ENCODE measurements around the gene ZNF24.
A peak's percentile ranks its signal among the peaks of the same experiment; 100 is the strongest.

ZNF24 gene

DNA sequence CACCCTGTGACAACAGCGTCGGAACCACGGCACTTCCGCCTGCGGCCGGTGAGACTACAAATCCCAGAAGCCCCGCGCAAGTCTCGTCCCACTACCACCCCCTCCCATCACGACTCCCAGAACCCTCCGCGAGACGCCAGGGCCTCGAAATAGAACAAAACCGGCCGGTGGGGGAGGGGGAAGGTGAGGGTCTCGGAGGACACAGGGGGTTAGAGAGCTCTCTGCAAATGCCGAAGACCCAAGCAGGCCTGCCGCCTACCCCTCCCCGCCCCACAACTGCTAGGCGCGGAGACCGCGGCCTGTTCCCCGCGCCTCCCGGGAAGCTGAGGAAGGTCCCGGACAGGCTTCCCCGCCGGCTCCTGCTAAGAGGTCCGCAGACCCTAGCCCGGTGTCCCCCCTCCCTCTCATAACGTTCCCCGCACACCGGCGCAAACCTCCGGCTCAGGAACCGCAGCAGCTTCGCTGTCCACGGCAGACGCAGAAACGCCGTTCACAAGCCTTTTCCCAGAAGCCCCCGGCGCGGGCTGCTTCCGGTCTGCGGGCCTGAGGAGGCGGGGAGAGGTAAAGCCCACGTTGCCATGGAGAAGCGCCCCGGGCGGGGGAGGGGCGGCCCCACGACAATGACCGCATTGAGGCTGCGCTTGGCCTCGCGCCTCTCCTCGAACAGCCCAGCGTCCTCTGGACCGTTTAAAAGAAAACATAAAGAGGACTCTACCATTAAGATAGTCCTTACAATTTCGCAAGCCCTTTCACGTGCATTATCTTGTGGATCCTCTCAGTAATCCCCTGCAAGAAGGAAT lies at the start of gene ZNF24:
TSS of gene ZNF24 (minus strand) at position 485 of the 800 bp plus-strand sequence. CDS start 3,770 bp downstream, outside the sequence.
- peak; percentile 81 to 89 for DNase-seq (ENCODE audit: low read depth in 2 of 2)

- no peak for DNase-seq (ENCODE audit: low read depth in 2 of 2)
These were observed 49.5 kb upstream of the ZNF24 start for GRCh38 chr18:35393716-35394115.

- no peak for DNase-seq (ENCODE audit: low read depth in 2 of 2)
These were observed 48.2 kb upstream of the ZNF24 start for GRCh38 chr18:35392375-35392774.

DNA sequence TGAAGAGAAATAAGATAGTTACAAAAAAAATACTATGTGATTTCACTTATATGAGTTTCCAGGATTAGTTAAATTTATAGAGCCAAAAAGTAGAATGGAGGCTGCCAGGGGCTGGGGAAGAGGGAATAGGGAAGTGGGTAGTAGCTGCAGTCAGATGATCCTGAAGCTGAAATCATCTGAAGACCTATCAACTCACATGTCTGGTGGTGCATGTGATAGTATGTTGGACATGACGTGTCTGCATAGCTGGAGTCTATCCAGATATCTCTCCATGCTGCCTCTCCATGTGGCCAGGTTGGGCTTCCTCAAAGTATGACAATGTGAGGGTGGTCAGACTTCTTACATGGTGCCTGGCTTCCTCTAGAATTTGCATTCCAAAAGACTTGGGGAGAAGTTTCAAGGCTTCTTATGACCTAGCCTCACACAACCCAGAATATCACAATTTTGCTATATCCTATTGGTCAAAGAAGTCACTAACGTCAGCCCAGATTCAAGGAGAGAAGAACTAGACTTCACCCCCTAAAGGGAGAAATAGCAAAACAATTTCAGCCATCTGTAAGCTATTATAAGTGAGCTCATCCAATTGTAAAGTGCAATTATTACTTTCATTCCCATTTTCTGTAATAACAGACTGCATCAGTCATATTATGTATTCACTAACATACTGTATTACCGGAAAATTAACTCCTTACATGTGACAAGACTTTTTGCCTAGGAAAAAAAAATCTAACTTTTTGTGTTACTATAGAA lies 46.9 kb upstream of the ZNF24 start:
- no peak for DNase-seq (ENCODE audit: low read depth in 2 of 2)

- DNase-seq (ENCODE audit: low read depth in 2 of 2): no peak
These were observed 44.9 kb upstream of the ZNF24 start for GRCh38 chr18:35389095-35389618.

- DNase-seq (ENCODE audit: low read depth in 2 of 2): no peak
These were observed 42.9 kb upstream of the ZNF24 start for GRCh38 chr18:35387152-35387571.

GRCh38 chr18:35386600-35387100 lies 42.4 kb upstream of the ZNF24 start:
- DNase-seq (ENCODE audit: low read depth in 2 of 2): peak; percentile 29 to 33

- no peak for DNase-seq (ENCODE audit: low read depth in 2 of 2)
These were observed 38.9 kb upstream of the ZNF24 start for GRCh38 chr18:35383136-35383535.

DNA sequence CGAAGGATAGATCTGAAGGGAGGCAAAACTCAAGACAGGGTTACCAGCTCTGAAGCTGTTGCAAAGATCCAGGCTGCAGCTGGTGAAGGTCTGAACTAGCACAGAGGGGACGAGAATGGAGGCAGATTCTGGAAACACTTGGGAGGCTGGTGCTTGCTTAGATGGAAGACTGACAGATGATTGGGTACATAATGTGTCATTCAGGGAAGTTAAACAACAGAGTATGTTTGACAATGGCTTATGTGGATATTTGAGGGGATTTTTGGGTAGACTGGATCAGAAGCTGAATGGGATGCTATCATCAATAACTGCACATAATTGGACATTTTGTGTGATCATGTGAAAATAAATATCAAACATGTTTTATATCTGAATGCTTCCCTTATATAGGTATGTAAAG lies 35.2 kb upstream of the ZNF24 start:
- DNase-seq (ENCODE audit: low read depth in 2 of 2): no peak

DNA sequence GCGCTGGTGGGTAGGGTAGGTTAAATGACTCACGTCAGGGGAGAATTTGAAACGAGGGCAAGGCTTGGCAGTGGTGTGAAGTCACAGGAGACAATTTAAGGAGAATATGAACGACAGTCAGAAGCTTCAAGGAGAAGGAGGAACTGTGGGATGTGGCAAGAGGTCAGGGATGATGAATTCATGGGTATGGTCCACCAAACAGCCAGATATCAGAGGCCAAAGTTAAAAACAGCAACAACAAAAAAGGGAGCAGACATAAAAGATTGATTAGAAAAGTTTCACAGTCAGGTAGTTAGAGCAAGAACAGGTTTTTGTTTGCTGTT lies 34.3 kb upstream of the ZNF24 start:
- no peak for DNase-seq (ENCODE audit: low read depth in 2 of 2)

- no peak for DNase-seq (ENCODE audit: low read depth in 2 of 2)
These were observed 33.8 kb upstream of the ZNF24 start for GRCh38 chr18:35377875-35378573.

DNA sequence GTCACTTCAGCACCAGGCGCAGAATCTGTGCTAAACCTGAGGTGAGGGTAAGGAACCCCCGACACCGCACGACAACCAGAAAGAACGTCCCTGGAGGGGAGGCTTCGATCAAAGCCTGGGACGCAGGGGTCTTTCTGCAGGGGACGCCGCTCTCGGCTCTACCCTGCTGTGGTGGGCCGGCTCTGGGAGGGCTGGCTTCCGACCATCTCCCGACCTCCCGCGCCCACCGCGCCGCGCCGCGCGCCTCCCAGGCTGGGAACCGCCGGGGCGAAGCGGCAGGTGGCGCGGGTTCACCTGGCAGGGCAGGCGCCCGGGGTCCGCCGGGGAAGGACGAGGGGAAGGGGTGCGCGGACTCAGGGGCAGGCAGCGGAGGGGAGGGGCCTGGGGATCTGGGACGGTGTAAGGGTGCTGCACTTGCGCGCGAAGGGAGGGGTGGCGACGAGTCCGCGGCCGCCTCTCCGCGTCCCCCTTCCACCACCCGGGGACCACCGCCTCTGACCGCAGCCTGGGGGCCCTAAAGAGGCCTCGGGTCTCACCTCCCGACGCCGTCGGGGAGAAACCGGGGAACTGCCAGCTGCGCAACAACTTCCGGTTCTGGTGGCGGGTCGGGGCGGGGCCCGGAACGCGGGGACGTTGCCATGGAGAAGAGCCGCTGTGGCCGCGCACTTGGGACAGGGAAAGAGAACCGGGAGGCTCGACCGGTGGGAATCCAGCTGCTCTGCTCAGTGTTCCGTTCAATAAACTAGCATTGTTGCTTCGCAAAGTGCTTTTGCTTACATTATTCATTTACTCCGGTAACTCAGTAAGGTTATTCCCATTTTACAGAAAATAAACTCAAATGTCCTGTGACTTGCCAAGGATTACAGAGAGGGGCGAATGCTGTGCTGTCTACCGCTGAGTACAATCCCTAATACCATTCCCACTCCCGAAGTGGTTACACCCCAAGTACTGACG lies 32.8 kb upstream of the ZNF24 start, which contains the start of gene ZNF396:
TSS of gene ZNF396 (minus strand) at position 596 of the 954 bp plus-strand sequence. CDS start 3,045 bp downstream, outside the sequence.
- peak; percentile 33 to 60 for DNase-seq (ENCODE audit: low read depth in 2 of 2)

DNA sequence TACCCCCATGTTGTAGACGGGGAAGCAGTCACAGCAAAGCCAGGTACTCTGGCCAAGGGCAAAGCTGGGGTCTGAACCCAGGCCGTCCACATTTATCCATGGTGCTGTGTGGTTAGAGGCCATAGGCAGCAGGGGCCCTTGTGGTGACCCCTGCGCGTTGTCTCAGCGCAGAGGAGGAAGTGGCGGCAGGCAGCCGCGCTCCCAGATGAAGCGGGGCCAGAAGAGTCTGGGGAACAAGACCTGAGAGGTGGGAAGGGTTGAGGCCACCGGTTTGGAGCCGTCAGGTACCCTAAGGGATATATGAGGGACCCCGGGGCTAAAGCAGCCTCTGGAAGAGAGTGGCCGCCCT lies 32.1 kb upstream of the ZNF24 start:
- DNase-seq (ENCODE audit: low read depth in 2 of 2): no peak

DNA sequence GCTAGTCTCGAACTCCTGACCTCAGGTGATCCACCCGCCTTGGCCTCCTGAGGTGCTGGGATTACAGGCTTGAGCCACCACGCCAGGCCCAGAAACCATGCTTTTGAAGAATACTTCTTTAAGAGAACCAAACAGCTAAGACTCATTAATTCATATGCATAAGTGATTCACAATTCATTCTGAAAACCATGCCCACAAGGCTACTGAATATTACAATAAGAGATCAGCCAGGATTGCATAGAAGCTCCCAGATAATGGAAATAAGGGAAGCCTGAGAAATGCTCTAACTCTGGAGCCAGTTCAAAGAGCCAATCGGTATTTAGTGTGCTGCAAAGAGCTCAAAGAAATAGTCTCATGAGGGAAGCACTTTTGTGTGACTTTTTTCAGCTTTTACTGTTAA lies 30.5 kb upstream of the ZNF24 start:
- DNase-seq (ENCODE audit: low read depth in 2 of 2): no peak

DNA sequence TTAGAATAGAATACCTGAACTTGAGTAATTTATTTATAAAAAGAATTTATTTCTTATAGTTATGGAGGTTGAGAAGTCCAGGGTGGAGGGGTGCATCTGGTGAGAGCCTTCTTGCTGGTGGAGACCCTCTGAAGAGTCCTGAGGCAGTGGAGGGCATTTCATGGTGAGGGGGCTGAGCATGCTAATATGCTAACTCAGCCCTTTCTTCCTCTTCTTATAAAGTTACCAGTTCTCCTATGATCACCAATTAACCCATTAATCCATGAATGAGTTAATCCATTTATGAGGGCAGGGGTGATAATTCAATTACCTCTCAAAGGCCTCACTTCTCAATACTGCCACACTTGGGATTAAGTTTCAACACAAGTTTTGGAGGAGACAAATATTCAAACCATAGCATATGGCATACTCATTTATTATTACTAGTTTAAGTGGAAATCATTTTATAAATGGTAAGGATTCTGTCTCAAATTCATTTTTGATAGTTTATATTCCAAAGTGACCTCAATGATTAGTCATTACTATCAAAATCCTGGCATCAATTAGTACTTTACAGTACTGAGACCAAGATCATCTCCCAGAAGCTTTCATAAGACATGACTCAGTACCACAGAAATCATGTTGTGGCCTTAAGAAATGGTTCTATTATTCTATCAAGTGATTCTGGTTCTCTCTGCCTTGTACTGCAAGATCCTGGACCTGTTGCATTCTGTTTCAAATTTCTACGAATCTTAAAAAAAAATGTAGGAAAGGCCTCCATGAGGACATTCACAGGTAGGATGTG lies 27.4 kb upstream of the ZNF24 start:
- no peak for DNase-seq (ENCODE audit: low read depth in 2 of 2)

- DNase-seq (ENCODE audit: low read depth in 2 of 2): no peak
These were observed 24.9 kb upstream of the ZNF24 start for GRCh38 chr18:35369126-35369525.

- DNase-seq (ENCODE audit: low read depth in 2 of 2): no peak
These were observed 24.4 kb upstream of the ZNF24 start for GRCh38 chr18:35368595-35368994.

DNA sequence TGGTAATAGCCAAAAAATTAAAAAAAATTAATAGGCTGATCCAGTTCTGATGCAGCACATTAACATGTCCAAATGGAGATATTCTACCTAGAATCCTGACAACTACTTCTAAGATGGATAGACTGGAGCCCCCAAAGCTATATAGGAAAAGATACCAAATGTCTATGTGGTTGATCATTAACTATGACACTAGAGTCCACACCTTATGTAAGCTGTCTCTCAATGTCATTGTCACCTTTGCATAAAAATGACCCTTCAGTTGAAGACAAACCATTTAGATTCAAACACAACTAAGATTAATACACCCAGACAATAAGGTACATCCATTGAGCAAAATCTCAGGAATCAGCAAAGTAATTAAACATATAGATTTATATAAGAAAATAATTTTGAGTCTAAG lies 18.3 kb upstream of the ZNF24 start:
- no peak for DNase-seq (ENCODE audit: low read depth in 2 of 2)

- DNase-seq (ENCODE audit: low read depth in 2 of 2): no peak
These were observed 17.5 kb upstream of the ZNF24 start for GRCh38 chr18:35361570-35362321.
